ENCODE measurements around the gene BTN1A1. TPM values are rescaled to one million over a fixed set of nuclear protein-coding genes. Genes with fewer than 3 reads are reported as not detected.

BTN1A1 gene
- total and polyA plus RNA-seq, 9 of the 15 experiments (the other 6 are each of a cell fraction or from before 2014, with no cell fraction given): 0.01 to 0.15 (median 0.06) TPM; not detected in 4

- TF ChIP-seq, protein P1, sequence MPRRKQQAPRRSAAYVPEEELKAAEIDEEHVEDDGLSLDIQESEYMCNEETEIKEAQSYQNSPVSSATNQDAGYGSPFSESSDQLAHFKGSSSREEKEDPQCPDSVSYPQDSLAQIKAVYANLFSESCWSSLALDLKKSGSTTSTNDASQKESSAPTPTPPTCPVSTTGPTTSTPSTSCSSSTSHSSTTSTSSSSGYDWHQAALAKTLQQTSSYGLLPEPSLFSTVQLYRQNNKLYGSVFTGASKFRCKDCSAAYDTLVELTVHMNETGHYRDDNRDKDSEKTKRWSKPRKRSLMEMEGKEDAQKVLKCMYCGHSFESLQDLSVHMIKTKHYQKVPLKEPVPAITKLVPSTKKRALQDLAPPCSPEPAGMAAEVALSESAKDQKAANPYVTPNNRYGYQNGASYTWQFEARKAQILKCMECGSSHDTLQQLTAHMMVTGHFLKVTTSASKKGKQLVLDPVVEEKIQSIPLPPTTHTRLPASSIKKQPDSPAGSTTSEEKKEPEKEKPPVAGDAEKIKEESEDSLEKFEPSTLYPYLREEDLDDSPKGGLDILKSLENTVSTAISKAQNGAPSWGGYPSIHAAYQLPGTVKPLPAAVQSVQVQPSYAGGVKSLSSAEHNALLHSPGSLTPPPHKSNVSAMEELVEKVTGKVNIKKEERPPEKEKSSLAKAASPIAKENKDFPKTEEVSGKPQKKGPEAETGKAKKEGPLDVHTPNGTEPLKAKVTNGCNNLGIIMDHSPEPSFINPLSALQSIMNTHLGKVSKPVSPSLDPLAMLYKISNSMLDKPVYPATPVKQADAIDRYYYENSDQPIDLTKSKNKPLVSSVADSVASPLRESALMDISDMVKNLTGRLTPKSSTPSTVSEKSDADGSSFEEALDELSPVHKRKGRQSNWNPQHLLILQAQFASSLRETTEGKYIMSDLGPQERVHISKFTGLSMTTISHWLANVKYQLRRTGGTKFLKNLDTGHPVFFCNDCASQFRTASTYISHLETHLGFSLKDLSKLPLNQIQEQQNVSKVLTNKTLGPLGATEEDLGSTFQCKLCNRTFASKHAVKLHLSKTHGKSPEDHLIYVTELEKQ (CRISPR knock-in tag; IDR thresholded peaks at IDR 0.05): no peak
- no peak for TF ChIP-seq NR4A1 (CRISPR knock-in tag; IDR thresholded peaks at IDR 0.05)
- TF ChIP-seq NR4A1 (tag; IDR thresholded peaks at IDR 0.05): no peak
- no peak for TF ChIP-seq ZNF644 (tag; IDR thresholded peaks at IDR 0.05; ENCODE audit: low read depth)
- TF ChIP-seq EWSR1 (IDR thresholded peaks at IDR 0.05; ENCODE audit: borderline replicate concordance, low read depth, partially characterized antibody): no peak
- no peak for TF ChIP-seq NFE2 (IDR thresholded peaks at IDR 0.05; ENCODE audit: low read depth)
- TF ChIP-seq GTF2A2 (tag; IDR thresholded peaks at IDR 0.05): no peak
- TF ChIP-seq SUPT5H (IDR thresholded peaks at IDR 0.05): no peak
- peak; percentile 35; the same call in 1 of the 2 replicates for TF ChIP-seq PHF21A (IDR thresholded peaks at IDR 0.05; ENCODE audit: borderline replicate concordance, low read depth)
- TF ChIP-seq, protein P2, sequence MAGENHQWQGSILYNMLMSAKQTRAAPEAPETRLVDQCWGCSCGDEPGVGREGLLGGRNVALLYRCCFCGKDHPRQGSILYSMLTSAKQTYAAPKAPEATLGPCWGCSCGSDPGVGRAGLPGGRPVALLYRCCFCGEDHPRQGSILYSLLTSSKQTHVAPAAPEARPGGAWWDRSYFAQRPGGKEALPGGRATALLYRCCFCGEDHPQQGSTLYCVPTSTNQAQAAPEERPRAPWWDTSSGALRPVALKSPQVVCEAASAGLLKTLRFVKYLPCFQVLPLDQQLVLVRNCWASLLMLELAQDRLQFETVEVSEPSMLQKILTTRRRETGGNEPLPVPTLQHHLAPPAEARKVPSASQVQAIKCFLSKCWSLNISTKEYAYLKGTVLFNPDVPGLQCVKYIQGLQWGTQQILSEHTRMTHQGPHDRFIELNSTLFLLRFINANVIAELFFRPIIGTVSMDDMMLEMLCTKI (IDR thresholded peaks at IDR 0.05; ENCODE audit: partially characterized antibody): no peak
- TF ChIP-seq HDGF (IDR thresholded peaks at IDR 0.05): no peak
- TF ChIP-seq PTBP1 (IDR thresholded peaks at IDR 0.05; ENCODE audit: low read depth, low read length): no peak
- TF ChIP-seq NCOR1 (IDR thresholded peaks at IDR 0.05): no peak
- no peak for TF ChIP-seq PCBP2 (IDR thresholded peaks at IDR 0.05; ENCODE audit: low read depth, low read length, poor library complexity, severe bottlenecking)
- no peak; the same call in 1 of the 2 replicates for TF ChIP-seq CHCHD3 (CRISPR knock-in tag; IDR thresholded peaks at IDR 0.05)
- no peak for TF ChIP-seq SRSF3 (IDR thresholded peaks at IDR 0.05; ENCODE audit: insufficient read depth, low read length)
- no peak for TF ChIP-seq MECOM (CRISPR knock-in tag; IDR thresholded peaks at IDR 0.05)
- TF ChIP-seq ZNF124 (CRISPR knock-in tag; IDR thresholded peaks at IDR 0.05): no peak
- 0 out of 2 replicates have a peak, but pooled peaks have one; percentile 51 for TF ChIP-seq CHD2 (IDR thresholded peaks at IDR 0.05; ENCODE audit: low read depth, low read length)
- TF ChIP-seq FOXP1 (CRISPR knock-in tag; IDR thresholded peaks at IDR 0.05): no peak
- TF ChIP-seq XRCC5 (IDR thresholded peaks at IDR 0.05; ENCODE audit: low read depth, low read length): peak; percentile 27; the same call in 1 of the 2 replicates
Measured at GRCh38 chr6:26554697-26555504, 54.8 kb downstream of the BTN1A1 start (continued).
